GM12878 (cell line): ENCODE data around the gene PPM1A. TPM values are rescaled to one million over a fixed set of nuclear protein-coding genes. Genes with fewer than 3 reads are reported as not detected.

Source experiments
- CREM ChIP-seq: IDR thresholded peaks from 2 replicates; pipeline ENCODE4 v1.6.1; 2014; ENCODE audit warnings: antibody characterized with exemption, low read depth
- E2F4 ChIP-seq: IDR thresholded peaks from 2 replicates; pipeline ENCODE4 v1.6.1; 2012; ENCODE audit warnings: low read depth, low read length, improper control_type of control experiment
- EGR1 ChIP-seq, 2 experiments: IDR thresholded peaks; 1 replicate in 1 of 2; 2 replicates in 1 of 2; pipeline ENCODE4 v1.6.1; 2011 to 2012; ENCODE audit warnings: low read depth in 2 of 2, low read length in 2 of 2, borderline replicate concordance in 1 of 2, mild to moderate bottlenecking in 1 of 2, moderate library complexity in 1 of 2
- ETV6 ChIP-seq, 2 experiments: fragments of 450-650 bp in 1 of 2; IDR thresholded peaks in 1 of 2; conservative IDR thresholded peaks in 1 of 2; 2 replicates each; pipeline ENCODE4 v1.6.1; 2014; ENCODE audit warnings: antibody characterized with exemption in 1 of 2, borderline replicate concordance in 1 of 2, low read depth in 1 of 2, mild to moderate bottlenecking in 1 of 2, moderate library complexity in 1 of 2
- JUND ChIP-seq: IDR thresholded peaks from 2 replicates; pipeline ENCODE4 v1.6.1; 2012; ENCODE audit warnings: low read depth, mild to moderate bottlenecking, low read length, improper control_type of control experiment, moderate library complexity
- KLF5 ChIP-seq: fragments of 450-650 bp; IDR thresholded peaks from 2 replicates; pipeline ENCODE4 v1.6.1; 2014; ENCODE audit warnings: mild to moderate bottlenecking; ENCODE audit not compliant: partially characterized antibody
- NFXL1 ChIP-seq: fragments of 450-650 bp; IDR thresholded peaks from 2 replicates; pipeline ENCODE4 v1.6.1; 2017; ENCODE audit warnings: antibody characterized with exemption, mild to moderate bottlenecking, borderline replicate concordance
- REST ChIP-seq: IDR thresholded peaks from 2 replicates; pipeline ENCODE4 v1.6.1; 2012; ENCODE audit warnings: mild to moderate bottlenecking, low read depth, low read length
- RFX5 ChIP-seq: IDR thresholded peaks from 2 replicates; pipeline ENCODE4 v1.6.1; 2011; ENCODE audit warnings: low read depth, low read length, improper control_type of control experiment
- ZBTB40 ChIP-seq: fragments of 450-650 bp; IDR thresholded peaks from 2 replicates; pipeline ENCODE4 v1.6.1; 2016; ENCODE audit warnings: mild to moderate bottlenecking, moderate library complexity, borderline replicate concordance
- polyA plus RNA-seq, 11 experiments: library from polyadenylated mRNA; depleted of rRNA in 4 of 11; unstranded in 6 of 11; stranded (reverse) in 5 of 11; fragments of >200 nt; fragmentation: Nextera tagmentation in 4 of 11; fragmentation: Illumina TruSeq in 1 of 11; extraction: Ambion mirVana in 4 of 11; extraction: Trizol in 1 of 11; gene quantifications; 1 replicate in 1 of 11; 2 replicates in 10 of 11; pipeline versions ENCODE4 v1.2.1 to v1.2.3, GENCODE V29; 2011 to 2016; ENCODE audit warnings: inconsistent platforms in 2 of 11, missing spikeins in 2 of 11, low read depth in 1 of 11
- total RNA-seq, 4 experiments: library from RNA; depleted of rRNA in 3 of 4; stranded (reverse); fragments of >200 nt in 3 of 4; fragmentation: Illumina TruSeq in 1 of 4; extraction: Trizol in 1 of 4; gene quantifications; 2 replicates each; pipeline versions ENCODE4 v1.2.1 to v1.2.3, GENCODE V29; 2013 to 2021
- TF ChIP-seq, protein P1 (sequence below), 3 experiments: IDR thresholded peaks in 2 of 3; conservative IDR thresholded peaks in 1 of 3; 2 replicates each; pipeline ENCODE4 v1.5.1; 2011; ENCODE audit warnings: low read depth in 3 of 3, low read length in 3 of 3, mild to moderate bottlenecking in 3 of 3, control low read depth in 2 of 3, moderate library complexity in 2 of 3, inconsistent platforms in 1 of 3, mixed read lengths in 1 of 3; ENCODE audit not compliant: control insufficient read depth in 2 of 3, insufficient read depth in 1 of 3; ENCODE audit errors: extremely low read depth in 1 of 3
- TF ChIP-seq, protein P2 (sequence below): fragments of 450-650 bp; formaldehyde crosslinking; IDR thresholded peaks from 2 replicates; pipeline ENCODE4 v1.4.0; 2022; ENCODE audit warnings: mild to moderate bottlenecking, moderate library complexity

Gene PPM1A
- total and polyA plus RNA-seq, 10 of the 15 experiments (the other 5 are each of a cell fraction or from before 2014, with no cell fraction given), result 16.8 to 124 (median 47.0) TPM

- TF ChIP-seq, protein P1, sequence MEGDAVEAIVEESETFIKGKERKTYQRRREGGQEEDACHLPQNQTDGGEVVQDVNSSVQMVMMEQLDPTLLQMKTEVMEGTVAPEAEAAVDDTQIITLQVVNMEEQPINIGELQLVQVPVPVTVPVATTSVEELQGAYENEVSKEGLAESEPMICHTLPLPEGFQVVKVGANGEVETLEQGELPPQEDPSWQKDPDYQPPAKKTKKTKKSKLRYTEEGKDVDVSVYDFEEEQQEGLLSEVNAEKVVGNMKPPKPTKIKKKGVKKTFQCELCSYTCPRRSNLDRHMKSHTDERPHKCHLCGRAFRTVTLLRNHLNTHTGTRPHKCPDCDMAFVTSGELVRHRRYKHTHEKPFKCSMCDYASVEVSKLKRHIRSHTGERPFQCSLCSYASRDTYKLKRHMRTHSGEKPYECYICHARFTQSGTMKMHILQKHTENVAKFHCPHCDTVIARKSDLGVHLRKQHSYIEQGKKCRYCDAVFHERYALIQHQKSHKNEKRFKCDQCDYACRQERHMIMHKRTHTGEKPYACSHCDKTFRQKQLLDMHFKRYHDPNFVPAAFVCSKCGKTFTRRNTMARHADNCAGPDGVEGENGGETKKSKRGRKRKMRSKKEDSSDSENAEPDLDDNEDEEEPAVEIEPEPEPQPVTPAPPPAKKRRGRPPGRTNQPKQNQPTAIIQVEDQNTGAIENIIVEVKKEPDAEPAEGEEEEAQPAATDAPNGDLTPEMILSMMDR (IDR thresholded peaks at IDR 0.05 in 2 of 3, conservative IDR thresholded peaks at IDR 0.05 in 1 of 3; ENCODE audit: control insufficient read depth in 2 of 3, extremely low read depth in 1 of 3, insufficient read depth in 1 of 3, low read depth in 3 of 3, low read length in 3 of 3), result no peak
- TF ChIP-seq, protein P2, sequence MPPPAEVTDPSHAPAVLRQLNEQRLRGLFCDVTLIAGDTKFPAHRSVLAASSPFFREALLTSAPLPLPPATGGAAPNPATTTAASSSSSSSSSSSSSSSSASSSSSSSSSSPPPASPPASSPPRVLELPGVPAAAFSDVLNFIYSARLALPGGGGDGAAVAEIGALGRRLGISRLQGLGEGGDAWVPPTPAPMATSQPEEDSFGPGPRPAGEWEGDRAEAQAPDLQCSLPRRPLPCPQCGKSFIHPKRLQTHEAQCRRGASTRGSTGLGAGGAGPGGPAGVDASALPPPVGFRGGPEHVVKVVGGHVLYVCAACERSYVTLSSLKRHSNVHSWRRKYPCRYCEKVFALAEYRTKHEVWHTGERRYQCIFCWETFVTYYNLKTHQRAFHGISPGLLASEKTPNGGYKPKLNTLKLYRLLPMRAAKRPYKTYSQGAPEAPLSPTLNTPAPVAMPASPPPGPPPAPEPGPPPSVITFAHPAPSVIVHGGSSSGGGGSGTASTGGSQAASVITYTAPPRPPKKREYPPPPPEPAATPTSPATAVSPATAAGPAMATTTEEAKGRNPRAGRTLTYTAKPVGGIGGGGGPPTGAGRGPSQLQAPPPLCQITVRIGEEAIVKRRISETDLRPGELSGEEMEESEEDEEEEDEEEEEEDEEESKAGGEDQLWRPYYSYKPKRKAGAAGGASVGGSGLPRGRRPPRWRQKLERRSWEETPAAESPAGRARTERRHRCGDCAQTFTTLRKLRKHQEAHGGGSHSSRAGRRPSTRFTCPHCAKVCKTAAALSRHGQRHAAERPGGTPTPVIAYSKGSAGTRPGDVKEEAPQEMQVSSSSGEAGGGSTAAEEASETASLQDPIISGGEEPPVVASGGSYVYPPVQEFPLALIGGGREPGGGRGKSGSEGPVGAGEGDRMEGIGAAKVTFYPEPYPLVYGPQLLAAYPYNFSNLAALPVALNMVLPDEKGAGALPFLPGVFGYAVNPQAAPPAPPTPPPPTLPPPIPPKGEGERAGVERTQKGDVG, result no peak
- no peak for TF ChIP-seq RFX5
- no peak for TF ChIP-seq E2F4
- TF ChIP-seq CREM, result 0 out of 2 replicates have a peak, but pooled peaks have one; percentile 51
- TF ChIP-seq ETV6 (conservative IDR thresholded peaks at IDR 0.05 in 1 of 2, IDR thresholded peaks at IDR 0.05 in 1 of 2; ENCODE audit: borderline replicate concordance in 1 of 2, low read depth in 1 of 2), result peak in 1 of 2 experiments; percentile 32; a peak in 1 of 4 replicates
- TF ChIP-seq REST, result no peak
- TF ChIP-seq NFXL1, result no peak
- TF ChIP-seq ZBTB40, result no peak
- TF ChIP-seq KLF5, result no peak
- TF ChIP-seq EGR1 (IDR thresholded peaks at IDR 0.05; ENCODE audit: borderline replicate concordance in 1 of 2, low read depth in 2 of 2, low read length in 2 of 2), result no peak
- TF ChIP-seq JUND, result no peak
Measured at GRCh38 chr14:60204843-60205774, 43.9 kb upstream of the PPM1A start (continued).
